ENCODE data around the gene C4BPA.

Gene C4BPA

DNA sequence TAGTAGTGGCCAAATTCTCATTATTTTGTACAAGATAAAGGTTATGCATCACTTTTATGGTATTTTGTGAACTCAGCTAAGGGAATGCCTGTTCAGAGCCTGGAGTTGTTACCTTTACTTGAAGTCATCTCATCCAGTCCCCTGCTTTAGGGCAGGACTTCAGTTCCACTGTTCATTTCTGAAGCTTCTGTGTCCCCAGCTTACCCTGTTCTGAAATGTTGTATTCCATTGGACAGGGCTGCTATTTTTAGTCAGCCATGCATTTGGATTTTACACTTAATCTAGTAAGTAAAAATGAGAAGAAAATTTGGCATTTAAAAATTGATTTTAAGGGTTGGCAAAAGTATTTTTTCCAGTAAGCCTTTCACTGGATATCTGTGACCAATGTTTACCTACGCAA lies 27.0 kb upstream of the C4BPA start:
- no peak for DNase-seq (ENCODE audit: low read depth in 4 of 4, low spot score in 1 of 4)

DNA sequence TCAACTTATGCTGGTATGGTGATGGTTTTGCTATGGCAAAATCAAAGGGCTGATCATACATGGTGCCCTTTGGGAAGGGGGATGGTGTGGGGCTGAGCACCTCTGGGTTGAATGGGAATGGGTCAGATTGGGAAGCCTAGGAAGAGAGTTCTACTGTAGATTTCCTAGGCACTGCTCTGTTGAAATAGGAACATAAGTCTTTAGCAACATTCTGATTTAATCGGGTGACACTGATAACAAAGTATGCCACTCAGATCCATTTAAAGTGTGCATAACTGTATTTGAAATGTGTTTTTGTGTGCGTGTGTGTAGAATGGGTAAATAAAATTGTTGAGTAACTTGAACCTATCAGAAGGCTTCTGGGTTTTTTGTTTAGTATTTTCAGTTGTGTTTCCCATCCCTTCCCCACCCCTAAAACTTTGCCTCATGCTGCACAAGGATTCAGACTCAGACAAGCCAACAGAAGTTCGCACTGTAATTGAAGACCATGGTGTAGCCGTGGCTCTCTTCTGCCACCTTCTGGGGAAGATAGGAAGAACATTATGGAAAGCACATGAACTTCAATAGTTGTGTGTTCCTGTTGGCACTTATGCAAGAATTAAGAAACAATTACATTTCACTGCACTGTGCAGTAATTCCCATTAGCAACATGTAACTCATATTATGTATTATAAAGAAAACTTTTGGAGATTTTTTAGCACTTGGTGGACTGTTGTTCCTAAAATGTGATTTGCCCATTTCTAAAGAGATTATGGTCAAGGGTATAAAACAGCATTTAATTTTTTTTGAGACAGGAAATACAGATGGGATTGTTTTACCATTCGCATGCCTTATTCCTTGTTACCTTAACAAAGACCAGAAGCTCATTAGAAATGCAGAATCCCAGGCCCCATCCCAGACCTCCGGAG lies 26.3 kb upstream of the C4BPA start:
- peak in 3 of 4 experiments; percentile 34 to 45 (median 41) for DNase-seq (ENCODE audit: low read depth in 4 of 4, low spot score in 1 of 4)

DNA sequence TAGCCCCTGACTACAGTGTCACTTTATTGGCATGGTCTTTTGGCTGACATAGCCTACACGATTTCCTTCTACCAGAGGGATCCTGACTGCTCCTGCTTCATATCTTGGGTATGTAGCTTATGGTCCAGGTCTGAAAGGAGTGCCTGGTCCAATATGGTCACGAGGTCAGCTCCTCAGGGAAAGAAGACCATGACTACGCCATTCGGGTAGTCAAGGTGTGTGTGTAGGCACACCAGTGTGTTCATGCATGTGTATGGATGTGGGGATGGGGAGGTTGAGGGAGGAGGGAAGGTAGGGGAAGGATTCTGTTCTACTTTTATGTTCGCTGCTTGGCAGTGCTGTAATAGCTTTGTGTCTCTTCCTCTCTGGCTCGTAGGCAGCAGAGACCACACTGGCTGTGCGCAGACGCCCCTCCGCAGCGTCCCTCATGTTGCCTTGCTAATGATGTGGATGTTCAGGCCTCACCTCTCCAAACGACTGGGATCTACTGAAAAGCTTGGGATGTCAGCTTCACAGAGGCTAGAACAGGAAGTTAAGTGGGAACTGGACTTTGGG lies 25.4 kb upstream of the C4BPA start:
- no peak for DNase-seq (ENCODE audit: low read depth in 4 of 4, low spot score in 1 of 4)

DNA sequence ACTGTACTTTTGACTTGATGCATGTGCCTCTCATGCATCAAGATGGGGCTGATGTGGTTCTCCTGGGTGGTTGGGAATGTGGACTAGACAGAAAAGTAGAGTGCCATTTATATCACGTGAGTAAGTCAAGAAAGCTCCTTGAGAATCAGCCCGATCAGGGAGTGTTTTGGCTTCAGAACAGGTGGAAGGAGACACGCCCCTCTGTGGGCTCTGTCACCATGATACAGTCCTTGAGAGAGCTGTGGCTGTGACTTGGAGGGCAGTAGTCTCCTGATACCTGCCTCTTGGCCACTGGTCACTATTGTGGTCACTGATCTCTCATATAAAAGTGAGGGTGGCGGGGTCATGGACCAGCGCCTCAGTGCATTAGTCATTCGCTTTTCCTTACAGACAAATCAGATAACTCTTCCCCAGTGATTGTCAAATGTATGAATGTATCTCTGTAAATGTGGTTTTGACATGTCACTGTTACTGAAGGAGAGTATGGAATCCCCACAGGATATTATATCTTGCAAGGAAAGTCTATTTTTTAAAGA lies 24.3 kb upstream of the C4BPA start:
- no peak for DNase-seq (ENCODE audit: low read depth in 4 of 4, low spot score in 1 of 4)

DNA sequence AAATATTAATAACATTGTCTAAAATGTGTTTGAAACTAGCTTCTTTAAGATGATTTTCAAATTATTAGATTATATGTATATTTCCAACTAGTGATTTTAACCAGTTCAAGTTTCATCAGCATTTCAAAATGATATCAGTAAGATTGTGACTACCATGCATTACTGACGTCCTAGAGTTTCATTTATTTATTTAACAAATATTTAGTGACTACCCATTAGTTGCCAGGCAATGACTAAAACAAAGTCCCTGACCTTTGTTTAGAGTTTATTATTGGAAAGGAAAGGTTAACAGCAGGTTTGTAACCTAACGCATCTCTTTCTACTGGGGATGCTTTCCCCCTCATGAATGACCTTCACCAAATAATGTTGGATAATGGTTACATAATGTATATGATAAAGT lies 22.9 kb upstream of the C4BPA start:
- no peak for DNase-seq (ENCODE audit: low read depth in 4 of 4, low spot score in 1 of 4)

DNA sequence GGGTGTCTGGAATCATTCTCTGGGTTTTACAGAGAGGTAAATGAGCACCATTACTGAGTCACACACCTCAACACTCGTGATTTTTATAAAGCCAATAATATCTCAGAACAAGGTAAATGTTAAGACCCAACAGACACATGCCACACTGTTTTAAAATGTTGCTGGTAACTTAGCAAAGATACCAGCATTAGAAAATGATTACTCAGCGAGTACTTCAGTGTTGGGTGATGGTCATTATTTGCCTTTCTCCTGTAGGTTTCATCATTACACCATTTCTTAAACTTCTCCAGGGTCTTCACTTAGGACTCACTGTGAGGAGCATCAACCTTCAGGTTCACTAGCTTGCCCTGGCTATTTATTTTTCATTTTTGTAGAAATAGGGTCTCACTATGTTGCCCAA lies 22.2 kb upstream of the C4BPA start:
- DNase-seq (ENCODE audit: low read depth in 4 of 4, low spot score in 1 of 4), result no peak

DNA sequence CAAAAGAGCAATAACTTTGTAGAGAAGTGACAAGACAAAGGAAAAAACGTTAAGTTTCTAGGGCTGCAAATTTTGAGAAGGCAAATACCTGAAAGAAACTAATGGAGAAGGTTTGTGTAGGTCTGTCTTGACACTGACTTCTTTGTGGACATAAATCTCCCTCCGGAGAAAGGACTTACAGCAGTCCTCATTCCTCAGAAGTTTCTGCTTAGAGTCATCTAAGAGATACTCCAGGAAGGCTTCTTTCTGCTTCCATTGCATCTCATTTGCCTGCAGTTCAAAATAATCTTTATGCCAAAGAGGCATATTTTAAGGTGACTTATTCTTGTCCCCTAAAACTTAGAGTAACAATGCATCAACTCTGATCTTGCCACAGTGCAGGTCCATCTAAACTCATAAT lies 19.8 kb upstream of the C4BPA start:
- DNase-seq (ENCODE audit: low read depth in 4 of 4, low spot score in 1 of 4), result no peak

DNA sequence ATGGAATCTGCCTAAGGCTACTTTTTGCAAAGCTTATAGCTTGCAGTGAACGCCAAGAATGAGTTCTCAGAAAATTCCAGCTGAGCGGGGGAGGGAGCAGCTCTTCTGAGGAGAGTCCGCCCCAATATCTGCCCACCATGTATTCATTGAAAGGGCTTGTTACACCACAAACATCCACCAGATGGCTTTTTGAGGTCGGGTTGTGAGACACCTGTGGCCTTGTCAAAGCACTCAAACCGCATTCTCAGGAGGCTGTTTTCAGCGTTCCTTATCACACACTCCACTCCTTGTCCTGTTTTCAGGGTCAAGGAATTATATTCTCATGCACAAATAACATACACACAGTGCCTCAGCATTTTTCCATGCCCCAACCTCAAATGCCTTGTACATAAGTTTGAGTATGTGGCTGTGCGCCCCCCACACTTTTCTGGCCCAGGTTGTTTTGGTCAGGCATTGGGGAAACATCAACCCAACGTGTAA lies 19.3 kb upstream of the C4BPA start:
- DNase-seq (ENCODE audit: low read depth in 4 of 4, low spot score in 1 of 4), result peak; percentile 16 to 30 (median 22)

DNA sequence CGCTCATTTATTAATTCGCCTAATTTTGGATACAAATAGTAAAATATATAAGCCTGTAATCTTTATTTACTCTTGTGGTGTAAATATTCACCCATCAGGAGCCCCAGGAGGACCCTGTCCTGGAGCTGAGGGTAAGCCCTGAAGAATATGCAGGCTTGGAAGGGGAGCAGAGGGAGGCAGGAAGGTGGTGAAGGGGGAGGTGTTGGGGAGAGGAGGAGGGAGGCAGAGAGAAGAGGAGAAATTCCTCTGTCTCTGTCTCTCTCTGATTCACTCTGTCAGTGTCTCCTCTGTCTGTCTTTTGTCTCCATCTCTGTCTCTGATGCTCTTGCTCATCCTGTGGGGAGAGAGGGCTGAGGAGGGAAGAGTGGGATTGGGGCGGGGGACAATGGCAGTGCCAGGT lies 18.1 kb upstream of the C4BPA start:
- DNase-seq (ENCODE audit: low read depth in 4 of 4, low spot score in 1 of 4), result no peak

DNA sequence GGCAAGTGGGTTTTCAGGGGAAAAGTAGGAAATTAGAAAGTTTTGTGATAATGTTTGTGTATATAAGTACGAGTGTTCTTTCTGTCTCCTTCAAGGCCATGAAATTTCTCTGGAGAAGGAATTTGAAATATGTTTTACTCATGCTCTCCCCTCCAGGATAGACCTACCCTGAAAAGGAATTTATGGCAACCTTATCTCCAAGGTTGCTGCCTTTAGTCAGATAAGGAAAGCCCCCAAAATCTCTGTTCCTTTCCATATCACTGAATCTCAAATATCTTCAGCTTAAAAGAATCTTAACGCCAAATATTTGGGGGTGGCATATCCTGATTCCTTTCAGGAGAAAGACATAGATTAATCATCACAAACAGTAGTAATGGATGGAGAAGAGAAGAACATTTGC lies 15.9 kb upstream of the C4BPA start:
- no peak for DNase-seq (ENCODE audit: low read depth in 4 of 4, low spot score in 1 of 4)

DNA sequence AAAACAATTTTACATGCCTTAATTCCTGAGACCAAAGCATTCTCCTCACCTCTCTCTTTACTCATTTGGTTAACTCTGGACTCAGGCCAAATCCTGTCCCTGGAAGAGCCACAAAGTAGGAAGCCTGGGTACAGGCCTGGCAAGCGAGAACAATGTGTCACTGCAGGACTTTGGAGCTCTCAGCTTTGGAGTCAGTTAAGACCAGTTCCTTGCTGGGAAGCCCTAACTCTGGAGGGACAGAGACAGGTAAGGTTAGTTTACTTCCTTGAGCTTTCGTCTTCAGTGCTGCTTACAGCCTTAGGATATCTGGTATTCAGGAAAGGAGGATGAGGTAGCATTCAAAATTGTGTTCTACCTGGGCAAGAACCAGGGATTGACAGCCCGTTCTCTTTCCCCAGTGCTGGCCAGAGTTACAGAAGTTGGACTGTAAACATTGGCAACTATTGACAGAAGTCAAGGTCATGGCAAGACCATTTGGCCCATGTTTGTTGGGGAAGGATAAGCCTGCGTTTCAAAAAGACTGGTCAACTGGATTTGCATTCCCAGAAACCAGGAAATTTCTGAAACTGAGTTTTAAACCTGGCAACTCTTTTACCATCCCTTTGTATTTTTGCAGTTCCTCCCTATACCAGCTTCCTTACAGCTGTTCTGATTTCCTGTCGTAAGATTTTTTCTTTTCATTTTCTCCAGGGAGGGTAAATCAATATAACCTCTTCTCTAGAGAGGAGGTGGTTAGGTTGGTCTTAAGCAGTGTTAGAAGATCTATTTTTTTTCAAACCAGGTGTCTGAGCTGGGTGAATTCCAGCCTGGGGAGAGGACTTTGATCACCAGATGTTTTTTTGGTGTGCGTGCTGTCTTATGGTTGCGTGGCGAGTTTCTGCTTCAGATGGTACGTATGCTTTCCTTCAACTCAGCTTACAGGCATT lies 15.1 kb upstream of the C4BPA start, which contains the start of gene C4BPB:
TSS of gene C4BPB (plus strand) at position 160 of the 926 bp plus-strand sequence. CDS start at position 832, 672 bp downstream.
- DNase-seq (ENCODE audit: low read depth in 4 of 4, low spot score in 1 of 4), result no peak

DNA sequence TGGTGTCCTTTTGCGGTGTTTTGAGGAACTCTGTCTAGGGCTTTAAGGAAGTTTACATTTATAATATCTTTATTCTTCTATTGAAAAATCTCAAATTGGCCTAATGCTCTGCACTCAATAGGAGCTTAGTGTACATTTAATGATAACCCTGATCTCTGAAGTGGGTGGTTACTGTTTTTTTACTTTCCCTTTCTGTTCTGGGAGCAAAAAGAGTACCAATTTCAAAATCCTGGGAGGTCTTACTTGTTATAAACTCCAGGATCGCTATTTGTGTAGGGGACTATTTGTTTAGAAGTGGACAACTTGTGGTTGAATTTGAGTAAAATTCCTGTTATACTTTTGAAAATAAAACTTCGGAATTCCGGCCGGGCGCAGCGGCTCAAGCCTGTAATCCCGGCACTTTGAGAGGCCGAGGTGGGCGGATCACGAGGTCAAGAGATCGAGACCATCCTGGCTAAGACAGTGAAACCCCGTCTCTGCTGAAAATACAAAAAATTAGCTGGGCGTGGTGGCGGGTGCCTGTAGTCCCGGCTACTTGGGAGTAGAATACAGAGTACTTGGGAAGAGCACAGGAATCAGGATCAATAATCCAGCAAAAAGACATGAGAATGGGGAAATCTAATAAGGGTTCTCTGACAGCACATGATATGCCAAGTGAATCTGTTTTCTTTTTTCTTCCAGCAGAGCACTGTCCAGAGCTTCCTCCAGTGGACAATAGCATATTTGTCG lies 14.2 kb upstream of the C4BPA start:
- DNase-seq (ENCODE audit: low read depth in 4 of 4, low spot score in 1 of 4), result no peak

DNA sequence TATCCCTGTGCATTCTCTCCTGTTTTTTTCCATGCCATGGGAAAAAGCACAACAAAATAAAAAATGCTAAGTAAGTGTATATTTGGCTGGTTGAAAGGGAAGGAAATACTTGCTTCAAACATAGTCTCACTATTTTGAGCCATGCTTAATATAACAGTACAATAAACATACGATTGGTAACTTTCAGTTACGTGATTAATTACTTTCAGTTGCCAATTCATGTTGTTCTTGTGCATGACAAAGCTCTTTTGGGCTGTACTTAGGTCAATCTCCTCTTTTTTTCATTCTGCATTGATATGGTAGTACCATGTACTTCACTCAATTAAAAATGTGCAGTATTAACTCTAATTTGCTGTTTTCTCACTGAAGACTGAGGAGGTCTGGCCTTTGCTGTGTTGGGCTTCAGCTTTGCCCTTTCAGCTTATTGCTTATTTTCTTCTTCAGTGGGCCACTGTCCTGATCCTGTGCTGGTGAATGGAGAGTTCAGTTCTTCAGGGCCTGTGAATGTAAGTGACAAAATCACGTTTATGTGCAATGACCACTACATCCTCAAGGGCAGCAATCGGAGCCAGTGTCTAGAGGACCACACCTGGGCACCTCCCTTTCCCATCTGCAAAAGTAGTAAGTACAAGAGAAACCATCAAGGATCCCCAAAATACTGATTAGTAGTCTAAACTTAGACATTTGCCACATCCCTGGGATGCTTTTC lies 12.7 kb upstream of the C4BPA start:
- no peak for DNase-seq (ENCODE audit: low read depth in 4 of 4, low spot score in 1 of 4)

DNA sequence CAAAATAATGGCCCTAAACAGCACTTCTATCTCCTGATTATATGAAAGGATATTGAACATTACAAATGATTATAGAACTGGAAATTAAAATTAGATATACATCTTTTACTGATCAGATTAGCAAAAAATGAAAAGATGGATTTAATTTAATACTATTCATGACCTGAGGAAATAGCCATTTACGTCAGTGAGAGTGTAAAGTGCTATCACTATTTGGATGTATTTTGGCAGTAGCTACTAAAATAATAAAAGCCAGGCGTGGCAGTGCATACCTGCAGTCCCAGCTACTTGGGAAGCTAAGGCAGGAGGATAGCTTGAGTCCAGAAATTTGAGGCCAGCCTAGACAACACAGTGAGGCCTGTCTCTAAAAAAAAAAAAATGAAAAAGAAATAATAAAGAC lies 10.1 kb upstream of the C4BPA start:
- DNase-seq (ENCODE audit: low read depth in 4 of 4, low spot score in 1 of 4), result no peak

DNA sequence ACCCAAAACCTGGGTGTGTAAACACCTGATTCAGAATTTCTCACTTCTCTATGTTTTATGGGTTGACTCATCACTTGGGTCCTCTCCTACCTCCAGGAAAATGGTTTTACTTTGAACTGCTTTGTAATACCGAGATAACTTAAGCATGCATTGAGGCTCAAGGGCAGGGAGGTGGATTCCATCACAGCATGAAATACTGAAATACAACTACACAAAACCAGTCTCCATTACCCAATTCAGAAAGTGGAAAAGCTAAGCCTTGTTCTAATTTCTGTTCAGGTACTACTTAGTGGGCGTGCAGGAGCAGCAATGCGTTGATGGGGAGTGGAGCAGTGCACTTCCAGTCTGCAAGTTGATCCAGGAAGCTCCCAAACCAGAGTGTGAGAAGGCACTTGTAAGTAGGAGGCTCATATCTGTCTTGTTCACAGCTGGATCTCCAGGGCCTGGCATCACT lies 6.1 kb upstream of the C4BPA start:
- DNase-seq (ENCODE audit: low read depth in 4 of 4, low spot score in 1 of 4), result peak in 2 of 4 experiments; percentile 9 to 23

DNA sequence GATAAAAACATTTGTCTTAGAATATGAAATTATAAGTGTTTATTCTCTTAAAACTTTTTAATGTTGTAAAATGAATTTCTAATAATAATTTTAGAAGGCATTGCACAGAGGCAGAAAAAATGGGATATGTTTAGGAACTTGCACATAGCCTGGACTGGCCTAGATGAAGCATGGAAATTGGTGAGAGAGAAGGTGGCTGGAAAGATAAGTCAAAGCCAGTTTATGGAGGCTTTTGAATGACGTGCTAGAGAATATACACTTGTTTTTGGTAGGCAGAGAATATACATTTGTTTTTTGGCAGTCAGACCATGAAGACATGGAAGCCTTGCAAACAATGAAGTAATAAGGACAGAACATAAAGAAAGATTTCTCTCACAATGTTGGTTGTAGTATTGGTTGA lies 2.3 kb upstream of the C4BPA start:
- DNase-seq (ENCODE audit: low read depth in 4 of 4, low spot score in 1 of 4), result no peak

DNA sequence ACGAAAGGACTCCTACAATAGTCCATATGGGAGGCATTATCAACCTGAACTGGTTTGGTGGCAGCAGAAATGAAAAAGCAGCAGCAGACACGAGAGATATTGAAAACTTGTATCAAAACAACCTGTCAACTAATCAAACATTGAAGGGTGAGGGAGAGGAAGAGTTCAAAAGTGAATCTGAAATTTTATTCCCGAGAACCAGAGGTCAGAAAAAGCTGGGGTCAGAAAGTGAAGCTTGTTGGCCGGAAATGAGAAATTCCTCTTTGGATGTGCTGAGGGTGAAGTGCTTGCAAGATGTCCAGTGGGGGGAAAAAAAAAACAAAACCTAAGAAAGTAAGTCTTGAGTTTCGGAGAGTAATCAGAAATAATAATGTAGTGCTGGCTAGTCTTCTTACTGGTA lies 1.9 kb upstream of the C4BPA start:
- DNase-seq (ENCODE audit: low read depth in 4 of 4, low spot score in 1 of 4), result no peak

DNA sequence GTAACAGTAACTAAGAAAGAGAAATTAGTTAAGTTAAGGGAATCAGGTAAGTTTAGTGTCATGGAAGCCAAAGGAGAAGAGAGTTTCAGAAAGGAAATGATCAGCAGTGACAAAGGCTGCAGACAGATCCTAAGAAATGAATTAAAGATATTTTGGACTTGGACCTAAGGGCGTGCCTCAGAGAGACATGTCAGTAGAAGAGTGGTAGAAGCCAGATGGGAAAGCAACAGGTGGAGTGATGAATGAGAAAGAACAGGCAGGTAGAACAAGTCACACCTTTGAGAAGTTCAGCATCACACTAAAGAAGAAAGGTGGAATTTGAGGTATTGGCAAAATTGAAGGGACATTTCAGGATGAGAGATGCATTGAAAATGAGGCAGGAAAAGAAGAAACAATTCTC lies 1.4 kb upstream of the C4BPA start:
- DNase-seq (ENCODE audit: low read depth in 4 of 4, low spot score in 1 of 4), result no peak

DNA sequence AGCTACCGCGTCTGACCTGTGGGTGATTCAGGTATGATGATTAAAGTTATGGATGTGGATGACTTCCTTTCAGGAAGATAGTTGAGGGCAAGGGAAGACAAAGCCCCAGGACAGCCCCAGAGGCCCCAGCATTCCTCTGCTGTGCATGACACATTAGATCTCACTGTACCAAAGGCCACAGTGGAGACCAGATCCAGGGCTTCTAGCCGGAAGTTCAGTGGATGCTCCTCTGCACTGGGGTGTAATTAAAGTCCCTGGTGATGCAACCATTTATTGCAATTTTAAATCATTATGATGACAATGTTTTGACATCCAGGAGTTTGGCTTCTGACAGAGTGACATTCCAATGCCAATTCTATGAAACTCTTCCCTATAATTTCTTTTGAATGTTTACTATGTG lies 5.0 kb downstream of the C4BPA start:
- DNase-seq (ENCODE audit: low read depth in 4 of 4, low spot score in 1 of 4), result no peak

Data from stimulated activated CD4-positive, alpha-beta T cell treated with anti-CD3 and anti-CD28 coated beads, Interleukin-1b, Interleukin-23, amount 100 ng/mL, for 24 hours (primary cell).